GM19240 (cell line): ENCODE data around the gene ADAMTS9.

Experiments
- DNase-seq: peaks from one replicate; pipeline ENCODE4 v3.0.0; 2011; ENCODE audit warnings: low spot score; ENCODE audit not compliant: insufficient read length

The ADAMTS9 gene

GRCh38 chr3:64621726-64622395, 65.9 kb downstream of the ADAMTS9 start:
- no peak for DNase-seq

- no peak for DNase-seq
Observed at GRCh38 chr3:64621275-64621674, 66.5 kb downstream of the ADAMTS9 start.

GRCh38 chr3:64620020-64620419, 67.8 kb downstream of the ADAMTS9 start:
- no peak for DNase-seq

- no peak for DNase-seq
Observed at GRCh38 chr3:64619216-64619615, 68.6 kb downstream of the ADAMTS9 start.

- DNase-seq, result no peak
Observed at GRCh38 chr3:64617610-64618009, 70.2 kb downstream of the ADAMTS9 start.

GRCh38 chr3:64616953-64617352, 70.8 kb downstream of the ADAMTS9 start:
- DNase-seq, result no peak

GRCh38 chr3:64612916-64613526, 74.8 kb downstream of the ADAMTS9 start:
- DNase-seq, result no peak

- no peak for DNase-seq
Observed at GRCh38 chr3:64612082-64612860, 75.5 kb downstream of the ADAMTS9 start.

GRCh38 chr3:64608741-64609140, 79.1 kb downstream of the ADAMTS9 start:
- no peak for DNase-seq

- no peak for DNase-seq
Observed at GRCh38 chr3:64607032-64607551, 80.7 kb downstream of the ADAMTS9 start.

- DNase-seq, result no peak
Observed at GRCh38 chr3:64604313-64604712, 83.5 kb downstream of the ADAMTS9 start.

- DNase-seq, result no peak
Observed at GRCh38 chr3:64601824-64602223, 86.0 kb downstream of the ADAMTS9 start.

GRCh38 chr3:64600246-64600950, 87.4 kb downstream of the ADAMTS9 start:
- no peak for DNase-seq

- DNase-seq, result no peak
Observed at GRCh38 chr3:64599651-64600050, 88.1 kb downstream of the ADAMTS9 start.

- no peak for DNase-seq
Observed at GRCh38 chr3:64595253-64595694, 92.5 kb downstream of the ADAMTS9 start.

GRCh38 chr3:64594134-64594533, 93.7 kb downstream of the ADAMTS9 start:
- no peak for DNase-seq

- DNase-seq, result no peak
Observed at GRCh38 chr3:64593350-64593749, 94.5 kb downstream of the ADAMTS9 start.

- no peak for DNase-seq
Observed at GRCh38 chr3:64591615-64592014, 96.2 kb downstream of the ADAMTS9 start.

- no peak for DNase-seq
Observed at GRCh38 chr3:64588380-64588779, 99.4 kb downstream of the ADAMTS9 start.

GRCh38 chr3:64586952-64587351, 100.8 kb downstream of the ADAMTS9 start:
- DNase-seq, result no peak

- DNase-seq, result no peak
Observed at GRCh38 chr3:64584179-64584578, 103.6 kb downstream of the ADAMTS9 start.

- no peak for DNase-seq
Observed at GRCh38 chr3:64578797-64579196, 109.0 kb downstream of the ADAMTS9 start.
